Measurements from ENCODE around the gene WBP1. TPM values are rescaled to one million over a fixed set of nuclear protein-coding genes. Genes with fewer than 3 reads are reported as not detected.

Gene WBP1
- total RNA-seq, 4 donors from 2014 or later: 10.7 to 17.5 (median 16.5) TPM

DNA sequence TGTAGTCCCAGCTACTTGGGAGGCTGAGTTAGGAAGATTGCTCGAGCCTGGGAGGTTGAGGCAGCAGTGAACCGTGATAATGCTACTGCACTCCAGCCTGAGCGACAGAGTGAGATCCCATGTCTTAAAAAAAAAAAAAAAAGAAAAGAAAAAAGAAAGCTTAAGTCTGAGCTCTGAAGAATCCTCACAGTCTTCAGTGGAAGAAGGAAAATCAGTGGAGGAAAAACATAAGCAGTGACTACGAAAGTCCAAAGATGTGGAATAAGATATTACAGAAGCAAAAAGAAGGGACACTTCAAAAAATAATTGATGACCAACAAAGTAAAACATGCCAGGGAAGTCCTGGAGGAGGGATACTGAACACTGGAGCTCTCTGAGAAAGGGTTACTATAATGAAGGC, 52.0 kb downstream of the WBP1 start:
- peaks cover 0 to 10% of the 10 kb centered on the region in 2 donors for H3K36me3 ChIP-seq
- H3K9me3 ChIP-seq: no peaks in the 10 kb centered on the region
- no peak overlapping the region for H3K27ac ChIP-seq
- H3K27me3 ChIP-seq: peaks cover 44 to 62% (median 58%) of the 10 kb centered on the region in 3 donors
- TF ChIP-seq CTCF (IDR thresholded peaks at IDR 0.05 in 4 of 5, conservative IDR thresholded peaks at IDR 0.05 in 1 of 5): no peak
- no peak for TF ChIP-seq POLR2A (IDR thresholded peaks at IDR 0.05)
- intact Hi-C loops (cut with DNase I; ENCODE audit: low total_unique reads) (no loop called here), in situ Hi-C loops (cut with MboI; ENCODE audit: low sequenced_read_pairs in 4 of 4) (no loop called here)
- no peak overlapping the region for H3K4me3 ChIP-seq
- ATAC-seq (no peak), DNase-seq (no peak)
- peaks cover 21 to 32% of the 10 kb centered on the region in 2 donors for H3K4me1 ChIP-seq

Other genes with a start within 250 kb of the WBP1 start
- gene SLC4A5, start 115.0 kb upstream of the WBP1 start, total RNA-seq: 1 to 10 TPM in 1 of 4 donors, under 1 TPM in 3; 0.24 to 3.8 (median 0.59) TPM
- gene DCTN1, start 78.1 kb upstream of the WBP1 start, total RNA-seq: 100 to 1,000 TPM in 2 of 4 donors, 10 to 100 TPM in 2; 89.8 to 127 (median 103) TPM
- gene C2orf81, start 36.8 kb upstream of the WBP1 start, total RNA-seq: under 1 TPM in 1 of 4 donors, not detected in 3; 0.24 TPM
- gene WDR54, start 36.7 kb upstream of the WBP1 start, total RNA-seq: 1 to 10 TPM in 2 of 4 donors, under 1 TPM in 2; 0.51 to 2.1 (median 1.4) TPM
- 10 to 100 TPM in 1 of 4 donors, 1 to 10 TPM in 3; 2.2 to 17.6 (median 5.9) TPM for gene RTKN, start 16.5 kb upstream of the WBP1 start, total RNA-seq
- 10 to 100 TPM; 14.5 to 51.9 (median 41.1) TPM for gene INO80B, start 3.4 kb upstream of the WBP1 start, total RNA-seq
- gene MOGS, start 6.9 kb downstream of the WBP1 start, total RNA-seq: 10 to 100 TPM; 27.2 to 33.9 (median 31.7) TPM
- gene MRPL53, start 14.2 kb downstream of the WBP1 start, total RNA-seq: 10 to 100 TPM; 26.5 to 48.7 (median 41.5) TPM
- 1 to 10 TPM; 5.5 to 7.3 (median 6.0) TPM for gene CCDC142, start 24.6 kb downstream of the WBP1 start, total RNA-seq
- gene TTC31, start 24.6 kb downstream of the WBP1 start, total RNA-seq: 1 to 10 TPM; 6.1 to 9.6 (median 7.7) TPM
- under 1 TPM in 1 of 4 donors, not detected in 3; 0.59 TPM for gene LBX2, start 41.2 kb downstream of the WBP1 start, total RNA-seq
- gene PCGF1, start 49.3 kb downstream of the WBP1 start, total RNA-seq: 10 to 100 TPM; 14.2 to 23.6 (median 20.0) TPM
- not detected for gene TLX2, start 56.0 kb downstream of the WBP1 start, total RNA-seq
- gene DQX1, start 67.8 kb downstream of the WBP1 start, total RNA-seq: under 1 TPM in 1 of 4 donors, not detected in 3; 0.24 TPM
- gene AUP1, start 71.3 kb downstream of the WBP1 start, total RNA-seq: 100 to 1,000 TPM; 112 to 148 (median 115) TPM
- 10 to 100 TPM; 24.2 to 38.5 (median 29.4) TPM for gene HTRA2, start 71.5 kb downstream of the WBP1 start, total RNA-seq
- 1 to 10 TPM in 1 of 4 donors, under 1 TPM in 3; 0.65 to 1.3 (median 0.95) TPM for gene LOXL3, start 95.5 kb downstream of the WBP1 start, total RNA-seq
- 1 to 10 TPM in 3 of 4 donors, under 1 TPM in 1; 0.51 to 4.1 (median 2.7) TPM for gene DOK1, start 96.3 kb downstream of the WBP1 start, total RNA-seq
- gene M1AP, start 189.9 kb downstream of the WBP1 start, total RNA-seq: under 1 TPM in 1 of 4 donors, not detected in 3; 0.20 TPM
- 1 to 10 TPM in 3 of 4 donors, under 1 TPM in 1; 0.97 to 1.6 (median 1.4) TPM for gene SEMA4F, start 195.8 kb downstream of the WBP1 start, total RNA-seq

All from gastrocnemius medialis (tissue), 4 donors.